Left ventricle myocardium inferior (tissue), 1 donor: Measurements from ENCODE around the gene RTEL1. TPM values are rescaled to one million over a fixed set of nuclear protein-coding genes. Genes with fewer than 3 reads are reported as not detected.

Source experiments
- DNase-seq: peaks from one replicate; pipeline ENCODE4 v3.0.0-alpha.2; 2020
- H3K27ac ChIP-seq: fragments of 200-600 bp; replicated peaks from 2 replicates; pipeline ENCODE4 v1.8.0; 2021
- H3K27me3 ChIP-seq: fragments of 200-600 bp; 2 replicates; pipeline ENCODE4 v1.8.0; 2021; ENCODE audit warnings: low read depth
- H3K36me3 ChIP-seq: fragments of 200-600 bp; 2 replicates; pipeline ENCODE4 v1.8.0; 2021
- H3K4me1 ChIP-seq: fragments of 200-600 bp; 2 replicates; pipeline ENCODE4 v1.8.0; 2021
- H3K4me3 ChIP-seq: fragments of 200-600 bp; 2 replicates; pipeline ENCODE4 v1.8.0; 2021; ENCODE audit warnings: mild to moderate bottlenecking, moderate library complexity
- H3K9me3 ChIP-seq: fragments of 200-600 bp; replicated peaks from 2 replicates; pipeline ENCODE4 v1.8.0; 2021
- intact Hi-C: fragments of 100-400 bp; cut with micrococcal nuclease; formaldehyde crosslinking; loops from one replicate; pipeline ENCODE4 v1.11.0; 2022
- total RNA-seq: library from RNA; stranded (reverse); fragmentation: NEBNext Ultra II Directional; extraction: Animal tissue kit (Norgen Biotek cat#: 25700); gene quantifications from one replicate; pipeline ENCODE4 v1.2.1, GENCODE V29; 2021
- TF ChIP-seq, protein P1 (sequence below): fragments of 200-600 bp; IDR thresholded peaks from 2 replicates; pipeline ENCODE4 v1.8.0; 2021; ENCODE audit warnings: antibody characterized with exemption, mild to moderate bottlenecking, borderline replicate concordance
- donor health status: DM: no; HTN: yes; CAD: no; lungs with severe emphysema.

RTEL1 gene
- total RNA-seq, 1 donor from 2014 or later, result 9.6 TPM

DNA sequence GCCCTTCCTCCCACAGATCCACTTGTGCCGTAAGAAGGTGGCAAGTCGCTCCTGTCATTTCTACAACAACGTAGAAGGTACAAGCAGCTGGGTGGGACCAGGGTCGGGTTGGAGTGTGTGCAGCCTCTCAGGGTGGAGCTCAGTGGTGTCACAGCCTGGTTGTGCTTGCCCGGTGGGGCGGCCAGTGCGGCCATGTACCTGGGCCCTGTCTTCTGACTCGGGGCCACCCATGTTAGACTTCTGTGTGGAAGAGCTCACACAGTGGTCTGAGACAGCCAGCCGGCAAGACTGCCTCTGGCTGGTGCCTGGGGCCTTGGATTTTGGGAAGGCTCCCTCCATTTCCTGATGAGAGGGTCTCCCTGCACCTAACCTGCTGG is 4.7 kb downstream of the RTEL1 start:
- TF ChIP-seq, protein P1, sequence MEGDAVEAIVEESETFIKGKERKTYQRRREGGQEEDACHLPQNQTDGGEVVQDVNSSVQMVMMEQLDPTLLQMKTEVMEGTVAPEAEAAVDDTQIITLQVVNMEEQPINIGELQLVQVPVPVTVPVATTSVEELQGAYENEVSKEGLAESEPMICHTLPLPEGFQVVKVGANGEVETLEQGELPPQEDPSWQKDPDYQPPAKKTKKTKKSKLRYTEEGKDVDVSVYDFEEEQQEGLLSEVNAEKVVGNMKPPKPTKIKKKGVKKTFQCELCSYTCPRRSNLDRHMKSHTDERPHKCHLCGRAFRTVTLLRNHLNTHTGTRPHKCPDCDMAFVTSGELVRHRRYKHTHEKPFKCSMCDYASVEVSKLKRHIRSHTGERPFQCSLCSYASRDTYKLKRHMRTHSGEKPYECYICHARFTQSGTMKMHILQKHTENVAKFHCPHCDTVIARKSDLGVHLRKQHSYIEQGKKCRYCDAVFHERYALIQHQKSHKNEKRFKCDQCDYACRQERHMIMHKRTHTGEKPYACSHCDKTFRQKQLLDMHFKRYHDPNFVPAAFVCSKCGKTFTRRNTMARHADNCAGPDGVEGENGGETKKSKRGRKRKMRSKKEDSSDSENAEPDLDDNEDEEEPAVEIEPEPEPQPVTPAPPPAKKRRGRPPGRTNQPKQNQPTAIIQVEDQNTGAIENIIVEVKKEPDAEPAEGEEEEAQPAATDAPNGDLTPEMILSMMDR, result no peak
- Histone ChIP-seq H3K4me3 (no peak overlapping the region), H3K27ac (no peak overlapping the region), H3K4me1 (peaks cover 13% of the 10 kb centered on the region), H3K36me3 (peaks cover 56% of the 10 kb centered on the region), H3K9me3 (no peaks in the 10 kb centered on the region), H3K27me3 (no peaks in the 10 kb centered on the region)
- intact Hi-C loops, result no loop called here
- DNase-seq, result no peak

DNA sequence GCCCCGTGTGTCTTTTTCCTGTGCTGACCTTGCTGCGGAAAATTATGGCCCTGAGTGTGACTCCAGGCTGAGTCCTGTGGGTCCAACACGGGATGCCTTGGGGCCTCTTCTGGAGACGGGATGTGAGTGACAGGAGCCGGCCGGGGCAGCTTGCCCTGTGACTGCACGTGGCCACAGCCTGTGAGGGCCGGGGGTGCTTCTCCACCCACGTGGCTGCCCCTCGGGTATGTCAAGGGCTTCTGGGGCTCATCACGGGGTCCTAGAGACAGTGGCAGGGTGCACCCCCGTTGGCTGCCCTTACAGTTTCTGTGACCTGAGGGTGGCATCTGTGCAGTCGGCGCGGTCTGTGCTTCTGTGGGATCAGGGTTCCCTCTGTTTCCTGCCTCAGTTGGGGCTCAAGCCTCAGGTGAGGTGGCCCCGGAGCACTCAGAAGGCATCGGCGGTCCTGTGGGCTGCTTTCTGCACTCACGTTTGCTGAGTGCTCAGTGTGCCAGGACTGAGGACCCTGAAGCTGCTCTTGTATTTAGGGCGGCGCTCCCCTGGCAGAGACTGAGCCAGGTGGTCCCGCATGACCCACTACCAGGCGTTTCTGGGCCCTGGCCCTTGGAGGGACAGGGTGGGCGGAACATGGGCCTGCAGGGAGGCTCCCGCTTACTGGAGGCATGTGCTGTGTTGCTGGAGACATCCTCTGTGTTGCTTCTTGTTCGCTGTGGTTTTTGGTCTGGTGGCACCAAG is 5.4 kb downstream of the RTEL1 start:
- intact Hi-C loops, result no loop called here
- no peaks in the 10 kb centered on the region for H3K27me3 ChIP-seq

DNA sequence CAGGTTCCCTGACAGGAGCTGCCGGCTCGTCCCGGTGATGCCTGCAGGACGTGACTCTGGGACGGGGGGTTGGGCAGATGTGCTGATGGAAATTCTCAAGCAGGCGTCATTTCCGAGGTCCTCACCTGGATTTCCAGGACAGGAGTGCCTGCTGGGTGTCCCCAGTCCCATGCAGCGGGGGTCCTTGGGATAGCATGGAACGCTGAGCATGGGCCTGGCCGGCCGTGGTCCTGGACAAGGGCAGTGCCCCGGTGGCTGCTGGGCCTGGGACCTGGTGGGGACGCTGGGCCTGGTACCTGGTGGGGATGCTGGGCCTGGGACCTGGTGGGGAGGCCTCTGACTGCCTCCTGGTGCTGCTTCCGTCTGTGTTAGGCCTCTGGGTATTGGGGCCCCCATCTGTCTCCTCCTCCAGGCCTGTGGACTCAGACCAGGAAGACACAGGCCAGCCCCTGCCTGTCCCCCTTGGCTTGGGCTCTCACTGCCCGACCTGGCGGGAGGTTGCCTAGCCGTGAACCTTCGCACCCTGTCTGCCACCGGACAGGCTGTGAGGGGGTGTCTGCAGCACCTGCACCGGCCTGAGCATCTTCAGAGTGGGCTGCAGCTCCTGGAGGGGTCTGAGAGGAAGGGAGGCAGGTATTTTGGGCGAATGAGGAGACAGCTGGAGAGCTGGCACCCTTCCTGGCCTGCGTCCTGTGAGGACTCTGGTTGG is 6.2 kb downstream of the RTEL1 start:
- Histone ChIP-seq H3K27ac (no peak overlapping the region), H3K36me3 (peaks cover 71% of the 10 kb centered on the region), H3K9me3 (no peaks in the 10 kb centered on the region), H3K4me1 (peaks cover 5% of the 10 kb centered on the region), H3K27me3 (no peaks in the 10 kb centered on the region), H3K4me3 (no peak overlapping the region)
- intact Hi-C loops, result no loop called here
- no peak for DNase-seq
- TF ChIP-seq, protein P1, result no peak

More for the DNA sequence above, 5.4 kb downstream of the RTEL1 start:
- H3K9me3 ChIP-seq, result no peaks in the 10 kb centered on the region
- H3K4me3 ChIP-seq, result no peak overlapping the region
- H3K4me1 ChIP-seq, result peaks cover 11% of the 10 kb centered on the region
- H3K27ac ChIP-seq, result no peak overlapping the region
- H3K36me3 ChIP-seq, result peaks cover 63% of the 10 kb centered on the region
- DNase-seq, result no peak
- TF ChIP-seq, protein P1, result no peak

DNA sequence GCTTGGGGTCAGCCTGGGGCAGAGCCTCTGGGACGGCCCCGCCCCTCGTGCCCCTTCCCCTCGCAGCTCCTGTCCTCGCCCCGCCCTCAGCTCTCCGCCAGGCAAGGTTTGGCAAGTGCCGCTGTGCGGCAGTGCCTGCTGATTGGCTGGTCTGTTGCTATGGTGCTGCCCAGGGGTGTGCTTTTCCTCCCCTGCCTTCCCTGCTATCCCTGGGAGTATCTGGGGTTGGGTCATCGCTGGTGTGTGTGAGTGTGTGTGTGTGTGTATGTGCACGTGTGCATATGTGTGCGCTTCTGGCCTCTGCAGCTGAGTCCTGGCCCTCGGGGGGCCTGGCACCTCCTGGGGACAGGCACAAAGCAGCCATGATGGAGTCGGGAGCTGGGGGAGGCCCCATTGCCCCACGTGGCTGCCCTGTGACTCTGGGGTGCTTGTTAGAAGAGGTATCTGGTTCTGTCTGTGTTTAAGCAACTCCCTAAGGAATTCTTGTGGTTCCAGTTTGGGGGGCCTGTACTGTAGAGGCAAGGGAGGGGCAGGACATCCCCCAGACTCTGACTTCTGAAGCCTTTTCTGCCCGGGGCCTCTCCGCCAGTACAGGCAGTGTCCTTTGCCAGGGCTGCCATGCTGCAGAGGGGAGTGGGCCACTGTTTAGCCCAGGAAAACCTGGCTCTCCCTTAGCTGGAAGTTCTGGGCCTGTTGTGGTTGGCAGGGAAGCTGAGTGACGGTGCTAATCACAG is 6.9 kb downstream of the RTEL1 start:
- H3K27ac ChIP-seq, result no peak overlapping the region
- no peaks in the 10 kb centered on the region for H3K9me3 ChIP-seq
- no peak for DNase-seq
- H3K4me1 ChIP-seq, result no peaks in the 10 kb centered on the region
- no peaks in the 10 kb centered on the region for H3K27me3 ChIP-seq
- intact Hi-C loops, result no loop called here
- TF ChIP-seq, protein P1, result no peak
- H3K4me3 ChIP-seq, result no peak overlapping the region
- H3K36me3 ChIP-seq, result peaks cover 72% of the 10 kb centered on the region

DNA sequence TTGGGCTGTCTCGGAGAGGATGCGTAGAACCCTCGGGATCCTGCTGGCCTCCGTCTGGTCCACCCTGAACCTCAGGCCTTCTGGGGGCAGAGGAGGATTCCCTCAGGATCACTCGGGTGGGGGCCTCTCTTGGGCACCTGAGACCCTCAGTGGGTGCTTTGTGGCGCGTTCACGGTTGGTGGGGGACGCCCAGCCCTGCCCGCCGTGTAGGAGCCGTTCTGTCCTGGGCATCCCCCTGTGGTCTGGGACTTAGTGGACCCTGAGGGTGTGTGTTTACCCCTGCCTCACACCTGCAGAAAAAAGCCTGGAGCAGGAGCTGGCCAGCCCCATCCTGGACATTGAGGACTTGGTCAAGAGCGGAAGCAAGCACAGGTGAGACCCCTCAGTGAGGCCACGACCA is 7.6 kb downstream of the RTEL1 start:
- intact Hi-C loops, result no loop called here
- Histone ChIP-seq H3K9me3 (no peaks in the 10 kb centered on the region), H3K27me3 (no peaks in the 10 kb centered on the region), H3K4me1 (no peaks in the 10 kb centered on the region), H3K36me3 (peaks cover 72% of the 10 kb centered on the region), H3K4me3 (no peak overlapping the region), H3K27ac (no peak overlapping the region)
- TF ChIP-seq, protein P1, result no peak
- no peak for DNase-seq
